Measurements from ENCODE around the gene AKIRIN2.

GRCh38 chr6:87741001-87741650 is 39.1 kb upstream of the AKIRIN2 start:
- TF ChIP-seq SUZ12 (IDR thresholded peaks at IDR 0.05; ENCODE audit: extremely low read depth, insufficient read depth, insufficient read length) (no peak), ZNF274 (IDR thresholded peaks at IDR 0.05; ENCODE audit: low read depth, low read length) (no peak), YY1 (IDR thresholded peaks at IDR 0.05; ENCODE audit: insufficient read depth, insufficient read length) (no peak)
